HG03196 (cell line): Measurements from ENCODE around the gene GTF2E1.

ENCODE experiments used
- ATAC-seq: cut with Tn5 transposase; IDR thresholded peaks from one replicate; pipeline ENCODE4 v1.9.1; 2021; ENCODE audit not compliant: unreplicated experiment

GTF2E1 gene

GRCh38 chr3:120797857-120798256 is 55.3 kb downstream of the GTF2E1 start:
- no peak for ATAC-seq

- no peak for ATAC-seq
Observed at GRCh38 chr3:120798346-120798745, 55.8 kb downstream of the GTF2E1 start.

- no peak for ATAC-seq
Observed at GRCh38 chr3:120800625-120801024, 58.1 kb downstream of the GTF2E1 start.

GRCh38 chr3:120801484-120801883 is 58.9 kb downstream of the GTF2E1 start:
- ATAC-seq, result no peak

- no peak for ATAC-seq
Observed at GRCh38 chr3:120802916-120803315, 60.4 kb downstream of the GTF2E1 start.

- ATAC-seq, result no peak
Observed at GRCh38 chr3:120816728-120817127, 74.2 kb downstream of the GTF2E1 start.

- ATAC-seq, result no peak
Observed at GRCh38 chr3:120820748-120821147, 78.2 kb downstream of the GTF2E1 start.

- no peak for ATAC-seq
Observed at GRCh38 chr3:120821426-120821825, 78.9 kb downstream of the GTF2E1 start.

- no peak for ATAC-seq
Observed at GRCh38 chr3:120823156-120823555, 80.6 kb downstream of the GTF2E1 start.

- ATAC-seq, result no peak
Observed at GRCh38 chr3:120824613-120825012, 82.1 kb downstream of the GTF2E1 start.

- no peak for ATAC-seq
Observed at GRCh38 chr3:120828796-120829195, 86.3 kb downstream of the GTF2E1 start.

GRCh38 chr3:120831066-120831465 is 88.5 kb downstream of the GTF2E1 start:
- no peak for ATAC-seq
